ENCODE measurements around the gene NOP14.

- TF ChIP-seq POLR2AphosphoS5 (IDR thresholded peaks at IDR 0.05) (no peak), CTCF (IDR thresholded peaks at IDR 0.05) (no peak), EP300 (IDR thresholded peaks at IDR 0.05; ENCODE audit: low read depth) (no peak), POLR2A (IDR thresholded peaks at IDR 0.05) (no peak)
Measured at GRCh38 chr4:2965262-2965661, 2.1 kb upstream of the NOP14 start.

All from transverse colon (tissue), 4 donors.